ENCODE results near the gene PTPRH.

GRCh38 chr19:55230780-55231179 lies 21.5 kb upstream of the PTPRH start:
- TF ChIP-seq CTCF (IDR thresholded peaks at IDR 0.05; ENCODE audit: insufficient read depth, low read length) (no peak), GABPA (IDR thresholded peaks at IDR 0.05; ENCODE audit: low read depth) (no peak), SPI1 (IDR thresholded peaks at IDR 0.05; ENCODE audit: borderline replicate concordance, low read depth) (no peak)

Measured in HL-60 (cell line).